Gastrocnemius medialis (tissue), 4 donors: ENCODE data around the gene HERC6.

ENCODE experiments used
- POLR2A ChIP-seq, 2 donors: fragments of 450-650 bp; IDR thresholded peaks; one replicate each; pipeline ENCODE4 v1.6.1; 2017; ENCODE audit warnings: antibody characterized with exemption in 2 of 2, mild to moderate bottlenecking in 2 of 2, moderate library complexity in 2 of 2
- TF ChIP-seq, protein P1 (sequence below), 5 experiments: fragments of 450-650 bp in 3 of 5; fragments of 200-600 bp in 2 of 5; sonication (generic) in 2 of 5; IDR thresholded peaks in 4 of 5; conservative IDR thresholded peaks in 1 of 5; 1 replicate in 4 of 5; 2 replicates in 1 of 5; pipeline ENCODE4 v1.5.1; 2016 to 2019; ENCODE audit warnings: antibody characterized with exemption in 5 of 5, mild to moderate bottlenecking in 3 of 5, moderate library complexity in 3 of 5

DNA sequence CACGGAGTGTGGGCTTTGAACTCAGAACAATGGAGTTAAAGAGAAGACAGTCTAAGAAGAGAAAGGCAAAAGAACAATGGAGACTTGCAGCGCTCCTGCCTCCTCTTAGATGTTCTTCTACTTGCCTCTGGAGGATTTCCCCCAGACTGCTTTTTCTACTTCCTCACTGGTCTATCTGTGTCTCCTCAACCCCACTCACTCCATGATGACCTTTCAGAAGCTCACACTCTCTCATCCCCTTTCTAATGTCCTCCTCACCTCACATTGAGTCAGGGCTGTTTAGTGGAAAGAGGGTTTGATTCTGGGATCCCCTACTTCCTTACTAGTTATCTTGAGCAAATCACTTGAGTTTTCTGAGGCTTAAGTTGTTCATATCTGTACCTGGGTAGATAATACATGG, 12.2 kb upstream of the HERC6 start:
- TF ChIP-seq, protein P1, sequence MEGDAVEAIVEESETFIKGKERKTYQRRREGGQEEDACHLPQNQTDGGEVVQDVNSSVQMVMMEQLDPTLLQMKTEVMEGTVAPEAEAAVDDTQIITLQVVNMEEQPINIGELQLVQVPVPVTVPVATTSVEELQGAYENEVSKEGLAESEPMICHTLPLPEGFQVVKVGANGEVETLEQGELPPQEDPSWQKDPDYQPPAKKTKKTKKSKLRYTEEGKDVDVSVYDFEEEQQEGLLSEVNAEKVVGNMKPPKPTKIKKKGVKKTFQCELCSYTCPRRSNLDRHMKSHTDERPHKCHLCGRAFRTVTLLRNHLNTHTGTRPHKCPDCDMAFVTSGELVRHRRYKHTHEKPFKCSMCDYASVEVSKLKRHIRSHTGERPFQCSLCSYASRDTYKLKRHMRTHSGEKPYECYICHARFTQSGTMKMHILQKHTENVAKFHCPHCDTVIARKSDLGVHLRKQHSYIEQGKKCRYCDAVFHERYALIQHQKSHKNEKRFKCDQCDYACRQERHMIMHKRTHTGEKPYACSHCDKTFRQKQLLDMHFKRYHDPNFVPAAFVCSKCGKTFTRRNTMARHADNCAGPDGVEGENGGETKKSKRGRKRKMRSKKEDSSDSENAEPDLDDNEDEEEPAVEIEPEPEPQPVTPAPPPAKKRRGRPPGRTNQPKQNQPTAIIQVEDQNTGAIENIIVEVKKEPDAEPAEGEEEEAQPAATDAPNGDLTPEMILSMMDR (IDR thresholded peaks at IDR 0.05 in 4 of 5, conservative IDR thresholded peaks at IDR 0.05 in 1 of 5), result no peak
- no peak for TF ChIP-seq POLR2A (IDR thresholded peaks at IDR 0.05)
